Measurements from ENCODE around the gene HAUS5. TPM values are rescaled to one million over a fixed set of nuclear protein-coding genes. Genes with fewer than 3 reads are reported as not detected.

HAUS5 gene
- total and polyA plus RNA-seq, 7 experiments from 2014 or later = 7.6 to 40.0 (median 26.8) TPM

DNA sequence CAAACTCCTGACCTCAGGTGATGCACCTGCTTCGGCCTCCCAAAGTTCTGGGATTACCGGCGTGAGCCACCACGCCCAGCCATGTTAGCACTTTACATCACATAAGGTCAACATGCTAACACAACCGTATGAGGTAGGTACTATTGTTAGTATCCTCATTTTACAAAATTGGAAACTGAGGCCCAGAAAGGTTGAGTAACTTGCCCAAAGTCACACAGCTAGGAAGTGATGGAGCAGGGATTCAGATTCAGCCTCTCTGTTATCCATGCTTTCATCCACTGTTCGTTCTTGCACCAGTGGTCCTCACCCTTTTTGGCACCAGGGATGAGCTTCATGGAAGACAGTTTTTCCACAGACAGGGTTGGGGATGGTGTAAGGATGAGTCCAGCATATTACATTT, 44.2 kb downstream of the HAUS5 start:
- no peaks in the 10 kb centered on the region for H3K27me3 ChIP-seq (ENCODE audit: control insufficient read depth in 2 of 2, insufficient read depth in 2 of 2, low read length in 2 of 2)
- no peak overlapping the region for H3K4me3 ChIP-seq (ENCODE audit: low read length)
- H3K27me3 Mint-ChIP-seq = no peaks in the 10 kb centered on the region
- POLR2A ChIA-PET = interaction anchor here (0.7 kb wide), 1 partner anchor 27 kb away, joined by 3 read pairs; no protein-coding TSS in a partner anchor
- H3K4me1 ChIP-seq (ENCODE audit: control insufficient read depth in 2 of 2, insufficient read depth in 2 of 2, low read length in 2 of 2) = no peaks in the 10 kb centered on the region
- H3K9me3 Mint-ChIP-seq = no peaks in the 10 kb centered on the region
- H3K36me3 Mint-ChIP-seq = peaks cover 5 to 37% (median 21%) of the 10 kb centered on the region in 5 donors
- peaks cover 0 to 57% (median 17%) of the 10 kb centered on the region in 3 experiments for H3K36me3 ChIP-seq (ENCODE audit: control insufficient read depth in 2 of 3, insufficient read depth in 3 of 3, low read length in 3 of 3)
- H3K27ac ChIP-seq (ENCODE audit: low read depth, low read length) = no peak overlapping the region
- no peaks in the 10 kb centered on the region for H3K9me3 ChIP-seq (ENCODE audit: control insufficient read depth in 2 of 3, low read length in 3 of 3)
- DNase-seq (no peak), ATAC-seq (no peak)
- intact Hi-C loops (cut with micrococcal nuclease) = no loop called here
- H3K27ac Mint-ChIP-seq = no peak overlapping the region
- no peak overlapping the region for H3K4me3 Mint-ChIP-seq
- peaks cover 2 to 24% (median 11%) of the 10 kb centered on the region in 7 donors for H3K4me1 Mint-ChIP-seq
- CTCF ChIA-PET = no interaction called here

DNA sequence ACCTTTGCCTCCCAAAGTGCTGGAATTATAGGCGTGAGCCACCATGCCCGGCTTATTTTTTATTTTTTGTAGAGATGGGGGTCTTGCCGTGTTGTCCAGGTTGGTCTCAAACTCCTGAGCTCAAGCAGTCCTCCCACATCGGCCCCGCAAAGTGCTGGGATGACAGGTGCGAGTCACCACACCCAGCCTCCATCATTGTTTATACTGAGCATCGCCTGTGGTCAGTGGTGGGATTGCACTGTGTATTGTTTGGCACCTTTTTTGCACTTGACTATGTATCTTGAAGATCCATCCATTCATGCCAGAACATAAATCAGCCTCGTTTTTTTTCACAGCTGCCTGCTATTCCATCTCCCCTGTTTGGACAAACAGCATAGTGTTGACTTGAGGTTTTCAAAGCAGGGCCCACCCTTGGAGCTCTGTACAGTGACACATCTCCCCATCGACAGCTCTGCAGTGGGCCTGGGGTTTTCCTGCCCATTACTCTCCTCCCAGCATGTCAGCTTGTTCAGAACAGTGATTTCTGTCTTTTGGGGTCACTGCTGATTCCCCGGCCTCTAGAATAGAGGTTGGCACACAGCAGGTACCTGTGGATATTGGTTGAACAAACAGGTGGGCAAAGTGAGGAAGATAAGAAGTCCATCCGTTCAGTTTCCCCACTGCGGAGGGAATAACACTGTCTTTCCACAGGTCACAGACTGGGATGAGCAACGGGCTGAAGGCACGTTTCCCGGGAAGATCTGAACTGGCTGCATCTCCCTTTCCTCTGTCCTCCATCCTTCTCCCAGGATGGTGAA, 45.6 kb downstream of the HAUS5 start:
- H3K4me1 ChIP-seq (ENCODE audit: control insufficient read depth in 2 of 2, insufficient read depth in 2 of 2, low read length in 2 of 2) = no peaks in the 10 kb centered on the region
- ChIA-PET POLR2A (interaction anchor here (0.7 to 1.1 kb wide), 2 partner anchors 10 to 35 kb away, joined by 3 to 5 read pairs; partner anchors contain the start of gene COX6B1), CTCF (interaction anchor here (0.7 kb wide), 1 partner anchor 13 kb away, joined by 5 read pairs; no protein-coding TSS in a partner anchor)
- H3K36me3 ChIP-seq (ENCODE audit: control insufficient read depth in 2 of 3, insufficient read depth in 3 of 3, low read length in 3 of 3) = peaks cover 0 to 51% (median 17%) of the 10 kb centered on the region in 3 experiments
- Mint-ChIP-seq H3K27ac (peak overlapping the region in 3 of 9 donors; percentile 3 to 37 (median 28)), H3K36me3 (peaks cover 5 to 36% (median 24%) of the 10 kb centered on the region in 5 donors), H3K27me3 (no peaks in the 10 kb centered on the region), H3K9me3 (no peaks in the 10 kb centered on the region), H3K4me1 (peaks cover 0 to 28% (median 11%) of the 10 kb centered on the region in 7 donors), H3K4me3 (no peak overlapping the region)
- no peaks in the 10 kb centered on the region for H3K27me3 ChIP-seq (ENCODE audit: control insufficient read depth in 2 of 2, insufficient read depth in 2 of 2, low read length in 2 of 2)
- H3K27ac ChIP-seq (ENCODE audit: low read depth, low read length) = no peak overlapping the region
- intact Hi-C loops (cut with micrococcal nuclease) = no loop called here
- DNase-seq (no peak), ATAC-seq (no peak)
- no peak overlapping the region for H3K4me3 ChIP-seq (ENCODE audit: low read length)
- no peaks in the 10 kb centered on the region for H3K9me3 ChIP-seq (ENCODE audit: control insufficient read depth in 2 of 3, low read length in 3 of 3)

GRCh38 chr19:35661995-35662340, 49.4 kb downstream of the HAUS5 start:
- Mint-ChIP-seq H3K27me3 (no peaks in the 10 kb centered on the region), H3K27ac (peak overlapping the region in 1 of 9 donors; percentile 4), H3K36me3 (peaks cover 5 to 20% (median 15%) of the 10 kb centered on the region in 5 donors), H3K9me3 (no peaks in the 10 kb centered on the region), H3K4me3 (no peak overlapping the region), H3K4me1 (peaks cover 0 to 17% (median 3%) of the 10 kb centered on the region in 7 donors)
- ChIA-PET POLR2A (no interaction called here), CTCF (no interaction called here)
- no peak for ATAC-seq
- no peak overlapping the region for H3K4me3 ChIP-seq (ENCODE audit: low read length)
- intact Hi-C loops (cut with micrococcal nuclease) = no loop called here
- no peaks in the 10 kb centered on the region for H3K27me3 ChIP-seq (ENCODE audit: control insufficient read depth in 2 of 2, insufficient read depth in 2 of 2, low read length in 2 of 2)
- DNase-seq = no peak
- H3K9me3 ChIP-seq (ENCODE audit: control insufficient read depth in 2 of 3, low read length in 3 of 3) = no peaks in the 10 kb centered on the region
- H3K27ac ChIP-seq (ENCODE audit: low read depth, low read length) = no peak overlapping the region
- no peaks in the 10 kb centered on the region for H3K4me1 ChIP-seq (ENCODE audit: control insufficient read depth in 2 of 2, insufficient read depth in 2 of 2, low read length in 2 of 2)
- H3K36me3 ChIP-seq (ENCODE audit: control insufficient read depth in 2 of 3, insufficient read depth in 3 of 3, low read length in 3 of 3) = peaks cover 0 to 17% (median 0%) of the 10 kb centered on the region in 3 experiments

GRCh38 chr19:35663981-35664380, 51.4 kb downstream of the HAUS5 start:
- POLR2A ChIA-PET = no interaction called here
- no peak overlapping the region for H3K4me3 ChIP-seq (ENCODE audit: low read length)
- CTCF ChIA-PET = no interaction called here
- DNase-seq (no peak), ATAC-seq (no peak)
- H3K4me1 Mint-ChIP-seq = peaks cover 0 to 11% (median 3%) of the 10 kb centered on the region in 7 donors
- no peaks in the 10 kb centered on the region for H3K36me3 ChIP-seq (ENCODE audit: control insufficient read depth in 2 of 3, insufficient read depth in 3 of 3, low read length in 3 of 3)
- H3K36me3 Mint-ChIP-seq = peaks cover 0 to 15% (median 8%) of the 10 kb centered on the region in 5 donors
- no peaks in the 10 kb centered on the region for H3K27me3 ChIP-seq (ENCODE audit: control insufficient read depth in 2 of 2, insufficient read depth in 2 of 2, low read length in 2 of 2)
- H3K4me3 Mint-ChIP-seq = no peak overlapping the region
- H3K9me3 ChIP-seq (ENCODE audit: control insufficient read depth in 2 of 3, low read length in 3 of 3) = no peaks in the 10 kb centered on the region
- no peaks in the 10 kb centered on the region for H3K4me1 ChIP-seq (ENCODE audit: control insufficient read depth in 2 of 2, insufficient read depth in 2 of 2, low read length in 2 of 2)
- intact Hi-C loops (cut with micrococcal nuclease) = no loop called here
- H3K27me3 Mint-ChIP-seq = peaks cover 0 to 3% (median 0%) of the 10 kb centered on the region in 5 donors
- H3K27ac Mint-ChIP-seq = peak overlapping the region in 2 of 9 donors; percentile 16 to 51
- no peak overlapping the region for H3K27ac ChIP-seq (ENCODE audit: low read depth, low read length)
- H3K9me3 Mint-ChIP-seq = no peaks in the 10 kb centered on the region

DNA sequence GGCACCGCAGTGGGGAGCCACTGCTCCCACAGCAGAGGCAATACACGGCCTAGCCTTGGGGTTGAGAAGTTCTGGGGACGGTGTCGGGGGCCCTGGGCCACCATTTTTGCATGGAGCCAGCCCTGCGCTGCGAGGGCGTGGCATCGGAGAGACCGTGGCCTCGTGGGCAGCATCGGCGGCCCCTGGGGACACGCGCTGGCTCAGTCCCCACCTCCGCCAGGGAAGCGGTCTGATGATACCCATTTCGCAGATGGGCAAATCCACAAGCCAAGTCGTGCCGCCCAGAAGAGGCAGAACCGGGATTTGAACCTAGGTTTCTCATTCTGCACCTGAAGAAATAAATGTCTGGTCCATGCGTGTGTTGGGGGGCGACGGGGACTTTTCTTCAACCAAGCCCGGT, 52.6 kb downstream of the HAUS5 start:
- H3K4me1 Mint-ChIP-seq = peaks cover 0 to 8% (median 3%) of the 10 kb centered on the region in 7 donors
- intact Hi-C loops (cut with micrococcal nuclease) = no loop called here
- peak overlapping the region in 1 of 9 donors; percentile 25 for H3K27ac Mint-ChIP-seq
- Histone ChIP-seq H3K27me3 (ENCODE audit: control insufficient read depth in 2 of 2, insufficient read depth in 2 of 2, low read length in 2 of 2) (no peaks in the 10 kb centered on the region), H3K27ac (ENCODE audit: low read depth, low read length) (no peak overlapping the region), H3K36me3 (ENCODE audit: control insufficient read depth in 2 of 3, insufficient read depth in 3 of 3, low read length in 3 of 3) (no peaks in the 10 kb centered on the region), H3K4me3 (ENCODE audit: low read length) (no peak overlapping the region), H3K9me3 (ENCODE audit: control insufficient read depth in 2 of 3, low read length in 3 of 3) (no peaks in the 10 kb centered on the region), H3K4me1 (ENCODE audit: control insufficient read depth in 2 of 2, insufficient read depth in 2 of 2, low read length in 2 of 2) (no peaks in the 10 kb centered on the region)
- H3K4me3 Mint-ChIP-seq = no peak overlapping the region
- POLR2A ChIA-PET = no interaction called here
- peaks cover 0 to 12% (median 4%) of the 10 kb centered on the region in 5 donors for H3K27me3 Mint-ChIP-seq
- peaks cover 0 to 2% (median 0%) of the 10 kb centered on the region in 11 donors for H3K9me3 Mint-ChIP-seq
- no peak for DNase-seq
- no peak for ATAC-seq
- peaks cover 0 to 11% (median 3%) of the 10 kb centered on the region in 5 donors for H3K36me3 Mint-ChIP-seq
- CTCF ChIA-PET = no interaction called here

DNA sequence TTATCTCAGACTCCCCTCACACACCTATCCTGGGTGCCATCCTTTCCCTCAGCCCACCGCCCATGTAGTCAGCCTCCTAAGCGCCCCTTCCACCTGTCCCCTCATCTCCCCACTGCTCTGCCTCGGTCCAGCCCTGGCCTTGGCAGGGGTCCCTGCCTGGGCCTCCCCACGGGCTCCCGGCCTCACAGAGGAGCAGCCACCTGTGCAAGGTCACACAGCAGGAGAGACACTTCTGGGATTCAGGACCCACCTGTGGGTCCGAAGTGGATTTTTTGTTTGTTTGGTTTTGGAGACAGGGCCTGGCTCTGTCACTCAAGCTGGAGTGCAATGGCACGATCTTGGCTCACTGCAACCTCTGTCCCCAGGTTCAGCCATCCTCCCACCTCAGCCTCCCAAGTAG, 53.1 kb downstream of the HAUS5 start:
- no peaks in the 10 kb centered on the region for H3K4me1 ChIP-seq (ENCODE audit: control insufficient read depth in 2 of 2, insufficient read depth in 2 of 2, low read length in 2 of 2)
- H3K4me3 ChIP-seq (ENCODE audit: low read length) = no peak overlapping the region
- no peaks in the 10 kb centered on the region for H3K9me3 ChIP-seq (ENCODE audit: control insufficient read depth in 2 of 3, low read length in 3 of 3)
- intact Hi-C loops (cut with micrococcal nuclease) = no loop called here
- H3K27ac ChIP-seq (ENCODE audit: low read depth, low read length) = no peak overlapping the region
- no peak for ATAC-seq
- H3K4me3 Mint-ChIP-seq = no peak overlapping the region
- no peak for DNase-seq
- no peak overlapping the region for H3K27ac Mint-ChIP-seq
- H3K9me3 Mint-ChIP-seq = peaks cover 0 to 2% (median 0%) of the 10 kb centered on the region in 11 donors
- peaks cover 0 to under 1% of the 10 kb centered on the region in 2 donors for H3K27me3 ChIP-seq (ENCODE audit: control insufficient read depth in 2 of 2, insufficient read depth in 2 of 2, low read length in 2 of 2)
- H3K36me3 Mint-ChIP-seq = peaks cover 0 to 11% (median 3%) of the 10 kb centered on the region in 5 donors
- no peaks in the 10 kb centered on the region for H3K36me3 ChIP-seq (ENCODE audit: control insufficient read depth in 2 of 3, insufficient read depth in 3 of 3, low read length in 3 of 3)
- peaks cover 0 to 8% (median 3%) of the 10 kb centered on the region in 7 donors for H3K4me1 Mint-ChIP-seq
- ChIA-PET POLR2A (no interaction called here), CTCF (no interaction called here)
- H3K27me3 Mint-ChIP-seq = peaks cover 0 to 13% (median 5%) of the 10 kb centered on the region in 5 donors
